Hepatocyte (in vitro differentiated cells): Measurements from ENCODE around the gene RNF213. TPM values are rescaled to one million over a fixed set of nuclear protein-coding genes. Genes with fewer than 3 reads are reported as not detected.
A peak's percentile ranks its signal among the peaks of the same experiment; 100 is the strongest.

Source experiments
- DNase-seq: peaks from one replicate; pipeline ENCODE4 v3.0.0-alpha.2; 2016; ENCODE audit warnings: low spot score
- H2AFZ ChIP-seq: fragments of 200-600 bp; sonication (generic); 2 replicates; pipeline ENCODE4 v1.6.0; 2016; ENCODE audit warnings: antibody characterized with exemption, mild to moderate bottlenecking
- H3K27ac ChIP-seq: fragments of 200-600 bp; sonication (generic); 2 replicates; pipeline ENCODE4 v1.5.1; 2016; ENCODE audit warnings: mild to moderate bottlenecking
- H3K27me3 ChIP-seq: fragments of 200-600 bp; sonication (generic); 2 replicates; pipeline ENCODE4 v1.6.1; 2016
- H3K36me3 ChIP-seq: fragments of 200-600 bp; sonication (generic); replicated peaks from 2 replicates; pipeline ENCODE4 v1.5.1; 2016; ENCODE audit warnings: low read depth; ENCODE audit not compliant: insufficient read depth
- H3K4me1 ChIP-seq: fragments of 200-600 bp; sonication (generic); 2 replicates; pipeline ENCODE4 v1.5.1; 2016; ENCODE audit warnings: mild to moderate bottlenecking, moderate library complexity; ENCODE audit not compliant: insufficient read depth
- H3K4me2 ChIP-seq: fragments of 200-600 bp; sonication (generic); 2 replicates; pipeline ENCODE4 v1.6.0; 2016
- H3K4me3 ChIP-seq: fragments of 200-600 bp; sonication (generic); 2 replicates; pipeline ENCODE4 v1.5.1; 2016; ENCODE audit warnings: mild to moderate bottlenecking
- H3K79me2 ChIP-seq: fragments of 200-600 bp; sonication (generic); 2 replicates; pipeline ENCODE4 v1.6.0; 2017; ENCODE audit warnings: mild to moderate bottlenecking
- H3K9me2 ChIP-seq: fragments of 200-600 bp; sonication (generic); replicated peaks from 2 replicates; pipeline ENCODE4 v1.6.0; 2017; ENCODE audit warnings: mild to moderate bottlenecking; ENCODE audit not compliant: insufficient read depth
- H3K9me3 ChIP-seq: fragments of 200-600 bp; sonication (generic); 2 replicates; pipeline ENCODE4 v1.5.1; 2016; ENCODE audit warnings: low read depth, mild to moderate bottlenecking
- H4K20me1 ChIP-seq: fragments of 200-600 bp; sonication (generic); 2 replicates; pipeline ENCODE4 v1.6.0; 2016; ENCODE audit warnings: mild to moderate bottlenecking; ENCODE audit not compliant: insufficient read depth, poor library complexity, severe bottlenecking
- EZH2 ChIP-seq: fragments of 200-600 bp; sonication (generic); IDR thresholded peaks from 2 replicates; pipeline ENCODE4 v1.6.1; 2016; ENCODE audit warnings: antibody characterized with exemption, mild to moderate bottlenecking, borderline replicate concordance
- EZH2phosphoT487 ChIP-seq: fragments of 200-600 bp; sonication (generic); IDR thresholded peaks from one replicate; pipeline ENCODE4 v1.6.1; 2018; ENCODE audit warnings: antibody characterized with exemption, mild to moderate bottlenecking, low read depth, moderate library complexity; ENCODE audit not compliant: unreplicated experiment, severe bottlenecking
- WGBS: methylation state at CpG from one replicate; pipeline ENCODE4 v1.1.6; 2016; ENCODE audit warnings: low lambda C conversion rate; ENCODE audit errors: missing lambda C conversion rate; 5-methylcytosine and 5-hydroxymethylcytosine counted together
- polyA plus RNA-seq: library from polyadenylated mRNA; unstranded; fragments of >200 nt; fragmentation: Nextera tagmentation; extraction: Ambion mirVana; gene quantifications from 2 replicates; pipeline ENCODE4 v1.2.1, GENCODE V29; 2016
- total RNA-seq: library from RNA; depleted of rRNA; stranded (reverse); fragments of >200 nt; gene quantifications from 2 replicates; pipeline ENCODE4 v1.2.3, GENCODE V29; 2014
- TF ChIP-seq, protein P1 (sequence below): fragments of 200-600 bp; sonication (generic); IDR thresholded peaks from 2 replicates; pipeline ENCODE4 v1.5.1; 2016; ENCODE audit warnings: antibody characterized with exemption, mild to moderate bottlenecking; ENCODE audit not compliant: poor library complexity

Gene RNF213
- total and polyA plus RNA-seq, 2 experiments from 2014 or later, result 21.1 to 57.4 TPM

DNA sequence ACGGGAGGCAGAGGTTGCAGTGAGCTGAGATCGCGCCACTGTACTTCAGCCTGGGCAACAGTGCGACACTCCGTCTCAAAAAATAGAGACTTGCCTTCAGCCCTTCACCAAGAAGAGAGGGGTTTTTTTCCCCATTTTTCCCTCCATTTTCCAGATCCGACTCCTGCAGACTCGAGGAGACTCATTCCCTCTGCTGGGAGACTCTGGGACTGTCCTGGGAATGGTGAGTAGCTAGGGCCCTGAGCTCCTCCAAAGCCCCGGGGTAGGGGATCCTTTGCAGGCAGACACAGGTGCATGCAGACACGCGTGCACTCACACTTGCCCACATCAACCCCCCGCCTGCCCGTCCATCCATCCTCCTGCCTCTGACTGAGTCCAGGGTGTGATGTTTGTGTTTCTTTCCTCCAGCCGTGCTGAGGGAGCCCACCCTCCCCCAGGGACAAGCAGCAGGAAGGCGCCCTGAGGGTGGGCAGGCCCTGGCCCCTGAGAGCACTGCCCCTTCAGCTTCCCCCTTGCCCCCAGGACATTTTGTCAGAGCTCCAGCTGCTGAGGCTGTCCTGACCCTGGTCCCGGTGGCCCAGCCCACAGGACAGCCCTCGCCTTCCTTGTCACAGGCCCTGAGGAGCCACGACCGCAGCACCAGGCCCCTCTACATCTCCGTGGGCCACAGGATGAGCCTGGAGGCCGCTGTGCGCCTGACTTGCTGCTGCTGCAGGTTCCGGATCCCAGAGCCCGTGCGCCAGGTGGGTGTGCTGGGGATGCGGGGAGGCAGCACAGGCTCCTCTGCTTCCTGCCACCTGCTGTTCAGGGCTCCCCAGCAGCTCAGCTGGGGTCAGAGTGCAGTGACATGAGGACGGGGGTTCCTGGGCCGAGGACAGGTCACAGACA is 164.5 kb downstream of the RNF213 start:
- no peak overlapping the region for H3K27ac ChIP-seq
- H3K9me2 ChIP-seq, result no peaks in the 10 kb centered on the region
- no peaks in the 10 kb centered on the region for H3K27me3 ChIP-seq
- H4K20me1 ChIP-seq, result no peaks in the 10 kb centered on the region
- H3K4me1 ChIP-seq, result no peaks in the 10 kb centered on the region
- no peaks in the 10 kb centered on the region for H3K79me2 ChIP-seq
- H3K9me3 ChIP-seq, result no peaks in the 10 kb centered on the region
- DNase-seq, result no peak
- TF ChIP-seq EZH2, result no peak
- TF ChIP-seq, protein P1, sequence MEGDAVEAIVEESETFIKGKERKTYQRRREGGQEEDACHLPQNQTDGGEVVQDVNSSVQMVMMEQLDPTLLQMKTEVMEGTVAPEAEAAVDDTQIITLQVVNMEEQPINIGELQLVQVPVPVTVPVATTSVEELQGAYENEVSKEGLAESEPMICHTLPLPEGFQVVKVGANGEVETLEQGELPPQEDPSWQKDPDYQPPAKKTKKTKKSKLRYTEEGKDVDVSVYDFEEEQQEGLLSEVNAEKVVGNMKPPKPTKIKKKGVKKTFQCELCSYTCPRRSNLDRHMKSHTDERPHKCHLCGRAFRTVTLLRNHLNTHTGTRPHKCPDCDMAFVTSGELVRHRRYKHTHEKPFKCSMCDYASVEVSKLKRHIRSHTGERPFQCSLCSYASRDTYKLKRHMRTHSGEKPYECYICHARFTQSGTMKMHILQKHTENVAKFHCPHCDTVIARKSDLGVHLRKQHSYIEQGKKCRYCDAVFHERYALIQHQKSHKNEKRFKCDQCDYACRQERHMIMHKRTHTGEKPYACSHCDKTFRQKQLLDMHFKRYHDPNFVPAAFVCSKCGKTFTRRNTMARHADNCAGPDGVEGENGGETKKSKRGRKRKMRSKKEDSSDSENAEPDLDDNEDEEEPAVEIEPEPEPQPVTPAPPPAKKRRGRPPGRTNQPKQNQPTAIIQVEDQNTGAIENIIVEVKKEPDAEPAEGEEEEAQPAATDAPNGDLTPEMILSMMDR, result no peak
- TF ChIP-seq EZH2phosphoT487, result no peak
- no peaks in the 10 kb centered on the region for H3K36me3 ChIP-seq
- no peak overlapping the region for H3K4me2 ChIP-seq
- 85% methylated on average over 27 of the region's 27 CpGs for WGBS
- H3K4me3 ChIP-seq, result no peak overlapping the region
- H2AFZ ChIP-seq, result no peak overlapping the region

- DNase-seq, result no peak
- Histone ChIP-seq H3K27ac (no peak overlapping the region), H3K27me3 (no peaks in the 10 kb centered on the region), H3K4me3 (no peak overlapping the region), H3K4me1 (no peaks in the 10 kb centered on the region), H2AFZ (no peak overlapping the region), H3K9me2 (no peaks in the 10 kb centered on the region), H3K4me2 (no peak overlapping the region), H3K79me2 (no peaks in the 10 kb centered on the region), H4K20me1 (no peaks in the 10 kb centered on the region), H3K9me3 (no peaks in the 10 kb centered on the region), H3K36me3 (no peaks in the 10 kb centered on the region)
- 88% methylated on average over 9 of the region's 9 CpGs for WGBS
- TF ChIP-seq EZH2phosphoT487 (no peak), EZH2 (no peak)
- TF ChIP-seq, protein P1, result no peak
Measured at GRCh38 chr17:80425835-80426426, 165.3 kb downstream of the RNF213 start.

DNA sequence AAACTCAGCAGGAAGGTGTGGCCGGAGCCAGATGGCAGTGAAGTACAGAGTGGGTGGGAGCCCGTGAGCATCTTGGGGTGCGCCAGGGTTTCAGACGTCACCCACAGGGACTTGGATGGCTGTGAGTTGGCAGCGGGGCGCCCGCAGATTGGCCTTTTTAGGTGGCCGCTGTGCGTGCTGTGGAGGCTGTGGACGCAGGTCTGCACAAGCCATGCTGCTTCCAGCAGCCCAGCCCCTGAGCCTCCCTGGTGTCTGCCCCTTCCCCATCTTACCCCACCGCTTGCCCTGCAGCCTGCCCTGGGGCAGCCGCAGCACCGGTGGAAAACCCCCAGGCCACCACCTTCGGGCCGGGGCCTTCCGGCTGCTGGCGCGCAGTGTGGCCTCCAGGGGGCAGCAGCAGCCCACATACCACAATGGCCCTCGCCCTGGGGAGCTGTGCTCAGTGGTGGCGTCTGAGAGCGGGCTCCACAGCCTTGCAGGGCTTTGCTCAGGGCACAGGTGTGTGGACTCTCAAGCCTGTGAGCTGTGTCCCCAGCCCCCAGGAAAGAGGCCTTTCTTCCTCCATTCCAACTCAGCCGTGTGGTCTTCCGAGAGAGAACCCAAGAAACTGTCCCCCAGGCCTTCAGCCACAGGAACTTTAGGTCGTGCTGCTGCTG is 166.1 kb downstream of the RNF213 start:
- Histone ChIP-seq H4K20me1 (no peaks in the 10 kb centered on the region), H3K27ac (no peak overlapping the region), H3K4me3 (no peak overlapping the region), H3K27me3 (no peaks in the 10 kb centered on the region), H2AFZ (no peak overlapping the region), H3K9me2 (no peaks in the 10 kb centered on the region), H3K36me3 (no peaks in the 10 kb centered on the region), H3K4me1 (no peaks in the 10 kb centered on the region), H3K79me2 (no peaks in the 10 kb centered on the region), H3K9me3 (no peaks in the 10 kb centered on the region), H3K4me2 (no peak overlapping the region)
- peak; percentile 90 for DNase-seq
- 45% methylated on average over 24 of the region's 24 CpGs for WGBS
- TF ChIP-seq, protein P1, result peak; percentile 93
- no peak for TF ChIP-seq EZH2
